Memory B cell (primary cell): Measurements from ENCODE around the gene IAPP.

Experiments
- ATAC-seq: fragments of 150-1000 bp; cut with Tn5 transposase; 2 replicates; pipeline ENCODE4 v1.10.0; 2021; ENCODE audit warnings: low read depth, mild to moderate bottlenecking, moderate library complexity
- DNase-seq, 2 donors: peaks; one replicate each; pipeline ENCODE4 v3.0.0; 2022; ENCODE audit warnings: low spot score in 2 of 2
- H3K27ac Mint-ChIP-seq: one replicate; pipeline ENCODE4 v1.8.0; 2022; ENCODE audit warnings: mild to moderate bottlenecking, moderate library complexity, mixed read lengths
- H3K27me3 Mint-ChIP-seq: one replicate; pipeline ENCODE4 v1.8.0; 2022; ENCODE audit warnings: mixed read lengths
- H3K36me3 Mint-ChIP-seq: one replicate; pipeline ENCODE4 v1.8.0; 2022; ENCODE audit warnings: mild to moderate bottlenecking, mixed read lengths
- H3K4me1 Mint-ChIP-seq: one replicate; pipeline ENCODE4 v1.8.0; 2022; ENCODE audit warnings: mixed read lengths
- H3K4me3 Mint-ChIP-seq: one replicate; pipeline ENCODE4 v1.8.0; 2022; ENCODE audit warnings: mild to moderate bottlenecking, moderate library complexity, mixed read lengths
- H3K9me3 Mint-ChIP-seq: one replicate; pipeline ENCODE4 v1.8.0; 2022; ENCODE audit warnings: mixed read lengths

The IAPP gene

DNA sequence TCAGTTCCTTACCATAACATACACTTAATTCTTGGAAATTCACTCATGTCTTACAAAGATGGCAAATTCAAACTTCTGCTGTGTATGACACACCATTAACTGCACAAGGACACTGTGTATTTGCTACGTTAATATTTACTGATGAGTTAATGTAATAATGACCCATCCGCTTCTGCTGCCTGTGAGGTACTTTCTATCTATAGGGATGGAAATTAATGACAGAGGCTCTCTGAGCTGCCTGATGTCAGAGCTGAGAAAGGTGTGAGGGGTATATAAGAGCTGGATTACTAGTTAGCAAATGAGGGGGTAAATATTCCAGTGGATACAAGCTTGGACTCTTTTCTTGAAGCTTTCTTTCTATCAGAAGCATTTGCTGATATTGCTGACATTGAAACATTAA lies at the start of gene IAPP:
IAPP (plus strand) TSS at position 301 of the 400 bp plus-strand sequence. CDS start 450 bp downstream, outside the sequence.
- Mint-ChIP-seq H3K4me3 (no peak within 1 kb of the TSS), H3K36me3 (no peaks in the 10 kb centered on the region), H3K27ac (no peak within 1 kb of the TSS), H3K27me3 (no peaks in the 10 kb centered on the region), H3K4me1 (peaks cover 5% of the 10 kb centered on the region), H3K9me3 (no peaks in the 10 kb centered on the region)
- DNase-seq (no peak), ATAC-seq (no peak)

- H3K27me3 Mint-ChIP-seq, result no peaks in the 10 kb centered on the region
- no peak overlapping the region for H3K27ac Mint-ChIP-seq
- peaks cover 1% of the 10 kb centered on the region for H3K36me3 Mint-ChIP-seq
- ATAC-seq (no peak), DNase-seq (no peak)
- H3K9me3 Mint-ChIP-seq, result peaks cover 10% of the 10 kb centered on the region
- H3K4me1 Mint-ChIP-seq, result no peaks in the 10 kb centered on the region
- no peak overlapping the region for H3K4me3 Mint-ChIP-seq
These were observed 49.0 kb upstream of the IAPP start for GRCh38 chr12:21323736-21324135.

GRCh38 chr12:21324551-21324950 lies 48.2 kb upstream of the IAPP start:
- no peak for DNase-seq
- Mint-ChIP-seq H3K4me3 (no peak overlapping the region), H3K9me3 (peaks cover 11% of the 10 kb centered on the region)

GRCh38 chr12:21328578-21328977 lies 44.1 kb upstream of the IAPP start:
- no peaks in the 10 kb centered on the region for H3K4me1 Mint-ChIP-seq
- no peak for ATAC-seq

More at GRCh38 chr12:21324551-21324950, 48.2 kb upstream of the IAPP start:
- H3K27ac Mint-ChIP-seq, result no peak overlapping the region
- H3K36me3 Mint-ChIP-seq, result peaks cover 1% of the 10 kb centered on the region
- H3K4me1 Mint-ChIP-seq, result no peaks in the 10 kb centered on the region
- ATAC-seq, result no peak
- H3K27me3 Mint-ChIP-seq, result no peaks in the 10 kb centered on the region

DNA sequence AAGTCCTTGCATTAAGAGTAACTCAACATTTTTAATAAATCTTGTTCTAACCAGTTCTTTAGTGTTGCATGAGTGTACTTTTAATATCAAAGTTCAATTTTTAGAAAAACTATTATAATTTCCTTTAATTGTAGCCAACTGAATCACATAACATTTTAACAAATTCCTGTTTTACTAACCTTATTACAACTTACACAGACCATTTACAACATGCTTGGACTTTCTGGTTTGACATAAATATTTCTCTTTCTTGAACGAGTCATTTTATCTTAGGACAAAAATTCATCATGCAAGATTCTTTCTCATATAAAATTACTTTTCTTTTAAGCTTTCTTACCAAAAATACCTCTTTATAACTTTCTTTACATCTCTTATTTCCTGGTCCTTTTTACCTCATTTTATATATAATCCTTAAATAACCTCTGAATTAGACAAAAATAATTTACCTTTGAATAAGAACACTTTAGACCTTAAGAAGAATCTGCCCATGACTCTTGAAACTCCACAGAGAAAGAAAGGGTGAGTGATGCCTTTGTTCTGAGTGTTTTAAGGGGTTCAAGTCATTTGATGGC lies 41.9 kb upstream of the IAPP start:
- no peak for DNase-seq

More at GRCh38 chr12:21328578-21328977, 44.1 kb upstream of the IAPP start:
- no peak overlapping the region for H3K27ac Mint-ChIP-seq
- H3K27me3 Mint-ChIP-seq, result no peaks in the 10 kb centered on the region
- no peak for DNase-seq
- H3K9me3 Mint-ChIP-seq, result peaks cover 13% of the 10 kb centered on the region
- H3K36me3 Mint-ChIP-seq, result peaks cover 1% of the 10 kb centered on the region
- no peak overlapping the region for H3K4me3 Mint-ChIP-seq

DNA sequence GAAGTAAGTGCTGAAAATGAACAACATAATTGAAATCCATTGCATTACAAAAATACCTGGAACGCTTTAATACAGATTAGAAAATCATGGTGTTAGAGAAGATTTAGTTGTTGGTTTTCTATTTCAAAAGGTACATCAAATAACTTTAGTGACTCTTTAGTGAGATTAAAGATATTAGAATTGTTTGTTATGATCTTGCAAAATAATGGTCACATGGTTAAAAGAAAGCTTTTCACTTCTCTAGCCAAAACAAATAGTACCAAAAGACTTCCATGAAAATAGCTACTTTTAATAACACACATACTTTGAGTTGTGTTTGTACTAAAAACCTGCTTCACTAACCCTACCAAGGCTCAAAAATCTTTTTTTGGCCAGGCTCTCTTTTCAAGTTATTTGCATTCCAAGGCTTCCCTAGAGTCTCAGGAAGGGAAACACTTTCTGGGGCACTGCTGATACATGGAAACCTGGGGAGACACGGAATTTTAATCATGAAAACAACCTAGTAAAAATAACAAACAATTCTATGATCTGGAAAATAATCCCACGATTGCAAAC lies 37.9 kb upstream of the IAPP start, which contains the start of gene SLCO1A2:
SLCO1A2 (minus strand) TSS at position 147 of the 555 bp plus-strand sequence. CDS start 270 bp downstream, outside the sequence.
- ATAC-seq, result no peak
- H3K27ac Mint-ChIP-seq, result no peak within 1 kb of the TSS
- H3K9me3 Mint-ChIP-seq, result peaks cover 2% of the 10 kb centered on the region
- no peak within 1 kb of the TSS for H3K4me3 Mint-ChIP-seq
- DNase-seq, result no peak
- H3K4me1 Mint-ChIP-seq, result no peaks in the 10 kb centered on the region
- H3K27me3 Mint-ChIP-seq, result peaks cover 2% of the 10 kb centered on the region
- H3K36me3 Mint-ChIP-seq, result no peaks in the 10 kb centered on the region

More for the DNA sequence above, 41.9 kb upstream of the IAPP start:
- Mint-ChIP-seq H3K27me3 (no peaks in the 10 kb centered on the region), H3K9me3 (peaks cover 13% of the 10 kb centered on the region), H3K36me3 (peaks cover 1% of the 10 kb centered on the region), H3K27ac (no peak overlapping the region), H3K4me3 (no peak overlapping the region), H3K4me1 (no peaks in the 10 kb centered on the region)
- ATAC-seq, result no peak

DNA sequence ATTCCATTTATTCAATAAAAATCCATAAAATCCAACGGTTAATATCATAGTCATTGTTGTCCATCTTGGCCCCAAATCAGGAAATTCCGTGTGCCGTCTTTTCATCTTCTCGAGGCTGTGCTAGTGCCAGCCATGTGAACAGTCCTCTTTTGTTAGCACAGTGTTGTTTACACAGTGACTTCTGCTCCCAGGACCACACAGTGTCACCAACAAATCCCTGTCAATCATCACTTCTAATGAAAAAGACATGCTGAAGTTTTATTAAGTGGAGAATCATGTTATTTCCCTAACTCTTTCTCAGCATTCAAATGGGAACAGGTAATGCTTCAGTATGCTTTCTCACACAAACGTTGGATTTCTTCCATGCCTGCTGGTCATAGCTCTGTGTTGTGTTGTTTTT lies 36.0 kb upstream of the IAPP start:
- H3K27ac Mint-ChIP-seq, result no peak overlapping the region
- no peak for DNase-seq
- peaks cover 2% of the 10 kb centered on the region for H3K27me3 Mint-ChIP-seq
- H3K36me3 Mint-ChIP-seq, result no peaks in the 10 kb centered on the region
- H3K4me1 Mint-ChIP-seq, result no peaks in the 10 kb centered on the region
- ATAC-seq, result no peak
- H3K9me3 Mint-ChIP-seq, result no peaks in the 10 kb centered on the region
- no peak overlapping the region for H3K4me3 Mint-ChIP-seq

GRCh38 chr12:21337453-21337852 lies 35.2 kb upstream of the IAPP start:
- no peak for ATAC-seq
- H3K27me3 Mint-ChIP-seq, result peaks cover 2% of the 10 kb centered on the region

GRCh38 chr12:21337959-21338744 lies 34.5 kb upstream of the IAPP start:
- no peaks in the 10 kb centered on the region for H3K4me1 Mint-ChIP-seq
- no peaks in the 10 kb centered on the region for H3K9me3 Mint-ChIP-seq
- ATAC-seq (no peak), DNase-seq (no peak)
- H3K27ac Mint-ChIP-seq, result no peak overlapping the region
- peaks cover 2% of the 10 kb centered on the region for H3K27me3 Mint-ChIP-seq
- H3K36me3 Mint-ChIP-seq, result no peaks in the 10 kb centered on the region
- no peak overlapping the region for H3K4me3 Mint-ChIP-seq

More at GRCh38 chr12:21337453-21337852, 35.2 kb upstream of the IAPP start:
- no peaks in the 10 kb centered on the region for H3K36me3 Mint-ChIP-seq
- H3K9me3 Mint-ChIP-seq, result no peaks in the 10 kb centered on the region
- H3K27ac Mint-ChIP-seq, result no peak overlapping the region
- no peak for DNase-seq
- no peaks in the 10 kb centered on the region for H3K4me1 Mint-ChIP-seq
- no peak overlapping the region for H3K4me3 Mint-ChIP-seq

- H3K4me1 Mint-ChIP-seq, result no peaks in the 10 kb centered on the region
These were observed 32.8 kb upstream of the IAPP start for GRCh38 chr12:21339921-21340320.

DNA sequence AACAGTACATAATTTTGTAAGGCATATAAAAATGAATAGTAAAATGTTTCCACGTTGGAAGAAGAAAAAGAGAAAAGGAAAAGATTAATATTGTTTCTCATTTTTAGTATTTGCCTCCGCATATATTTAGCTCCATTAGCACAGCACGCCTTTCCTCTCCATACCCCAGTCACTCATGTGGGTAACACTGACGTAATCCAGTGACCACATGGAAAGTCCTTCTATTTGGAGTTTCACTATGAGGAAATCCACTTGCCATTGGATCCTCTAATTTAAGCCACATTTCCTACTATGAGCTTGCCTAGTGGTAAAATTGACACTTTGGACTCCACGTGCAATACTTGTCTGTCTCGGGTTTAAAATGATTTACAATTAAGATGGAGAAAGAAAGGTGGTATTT lies 32.3 kb upstream of the IAPP start:
- no peak for ATAC-seq
- Mint-ChIP-seq H3K36me3 (no peaks in the 10 kb centered on the region), H3K4me1 (no peaks in the 10 kb centered on the region)

More at GRCh38 chr12:21339921-21340320, 32.8 kb upstream of the IAPP start:
- DNase-seq (no peak), ATAC-seq (no peak)
- Mint-ChIP-seq H3K27ac (no peak overlapping the region), H3K27me3 (peaks cover 2% of the 10 kb centered on the region), H3K4me3 (no peak overlapping the region), H3K9me3 (no peaks in the 10 kb centered on the region), H3K36me3 (no peaks in the 10 kb centered on the region)

GRCh38 chr12:21341769-21342168 lies 30.9 kb upstream of the IAPP start:
- H3K27ac Mint-ChIP-seq, result no peak overlapping the region
- no peak overlapping the region for H3K4me3 Mint-ChIP-seq
- no peaks in the 10 kb centered on the region for H3K4me1 Mint-ChIP-seq
- H3K27me3 Mint-ChIP-seq, result peaks cover 2% of the 10 kb centered on the region
- no peaks in the 10 kb centered on the region for H3K36me3 Mint-ChIP-seq
- DNase-seq, result no peak
- ATAC-seq, result no peak
- no peaks in the 10 kb centered on the region for H3K9me3 Mint-ChIP-seq

More for the DNA sequence above, 32.3 kb upstream of the IAPP start:
- Mint-ChIP-seq H3K27ac (no peak overlapping the region), H3K4me3 (no peak overlapping the region), H3K27me3 (peaks cover 2% of the 10 kb centered on the region), H3K9me3 (no peaks in the 10 kb centered on the region)
- DNase-seq, result no peak

GRCh38 chr12:21343636-21344035 lies 29.1 kb upstream of the IAPP start:
- DNase-seq (no peak), ATAC-seq (no peak)
- H3K4me3 Mint-ChIP-seq, result no peak overlapping the region
- H3K27ac Mint-ChIP-seq, result no peak overlapping the region
- peaks cover 2% of the 10 kb centered on the region for H3K27me3 Mint-ChIP-seq
- no peaks in the 10 kb centered on the region for H3K9me3 Mint-ChIP-seq
- no peaks in the 10 kb centered on the region for H3K36me3 Mint-ChIP-seq
- no peaks in the 10 kb centered on the region for H3K4me1 Mint-ChIP-seq

GRCh38 chr12:21346542-21347205 lies 26.0 kb upstream of the IAPP start:
- no peaks in the 10 kb centered on the region for H3K36me3 Mint-ChIP-seq
- no peaks in the 10 kb centered on the region for H3K27me3 Mint-ChIP-seq
- H3K9me3 Mint-ChIP-seq, result no peaks in the 10 kb centered on the region
- no peak overlapping the region for H3K27ac Mint-ChIP-seq
- DNase-seq (no peak), ATAC-seq (no peak)
- no peaks in the 10 kb centered on the region for H3K4me1 Mint-ChIP-seq
- no peak overlapping the region for H3K4me3 Mint-ChIP-seq
